ENCODE results near the gene ABCC8. TPM values are rescaled to one million over a fixed set of nuclear protein-coding genes. Genes with fewer than 3 reads are reported as not detected.

Gene ABCC8
- total RNA-seq, 1 experiment from 2014 or later, result 2.4 TPM

DNA sequence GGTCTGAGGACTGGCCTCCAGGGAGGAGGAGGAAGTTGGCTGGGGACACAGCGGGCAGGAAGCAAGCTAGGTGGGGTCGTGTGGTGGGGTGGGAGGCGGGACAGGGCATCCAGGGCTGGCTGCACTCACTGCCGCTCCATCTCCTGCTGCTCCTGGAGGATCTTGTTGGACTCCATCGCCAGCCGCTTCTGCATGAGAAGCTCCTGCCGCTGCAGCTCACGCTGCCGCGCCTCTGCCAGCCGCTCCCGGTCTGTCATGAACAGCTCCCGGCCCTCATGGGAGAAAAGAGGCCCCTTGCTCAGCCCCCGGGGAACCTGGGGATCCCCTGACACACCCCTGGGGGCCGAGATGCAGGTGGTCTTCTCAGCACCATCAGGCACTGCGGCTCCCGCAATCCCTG, 46.0 kb upstream of the ABCC8 start:
- no peak overlapping the region for H2BK20ac ChIP-seq (ENCODE audit: low read depth, low read length, poor library complexity, severe bottlenecking)
- H3K4ac ChIP-seq (ENCODE audit: low read depth, low read length), result no peak overlapping the region

More for the DNA sequence above, 46.0 kb upstream of the ABCC8 start:
- Histone ChIP-seq H3K23ac (ENCODE audit: insufficient read length, low read depth, low read length) (no peak overlapping the region), H4K91ac (ENCODE audit: insufficient read length, low read depth, low read length) (no peak overlapping the region), H3K14ac (ENCODE audit: insufficient read depth, low read length) (peak overlapping the region; percentile 33; the same call in 1 of the 2 replicates), H4K5ac (ENCODE audit: insufficient read length, low read depth, low read length) (no peak overlapping the region), H3K56ac (ENCODE audit: insufficient read length, low read depth, low read length) (no peak overlapping the region), H3K27ac (ENCODE audit: insufficient read length, low read depth, low read length) (no peak overlapping the region), H3K79me1 (ENCODE audit: insufficient read depth, low read depth, low read length, poor library complexity, severe bottlenecking) (no peaks in the 10 kb centered on the region), H4K20me1 (ENCODE audit: control insufficient read depth, insufficient read depth, insufficient read length) (no peaks in the 10 kb centered on the region), H3K9ac (ENCODE audit: extremely low read depth, insufficient read length, low read length) (no peak overlapping the region), H2BK12ac (ENCODE audit: insufficient read length, low read depth, low read length) (no peak overlapping the region), H2BK5ac (ENCODE audit: insufficient read length, low read length) (no peak overlapping the region), H2BK120ac (ENCODE audit: low read depth, low read length, poor library complexity, severe bottlenecking) (no peak overlapping the region), H3K27me3 (ENCODE audit: insufficient read depth, low read length) (no peaks in the 10 kb centered on the region), H3K9me3 (ENCODE audit: control insufficient read depth, low read depth, low read length) (no peaks in the 10 kb centered on the region), H4K8ac (replicated peaks; ENCODE audit: insufficient read length, low read depth, low read length) (no peak overlapping the region), H3K79me2 (ENCODE audit: insufficient read depth, low read length) (no peaks in the 10 kb centered on the region), H3T11ph (ENCODE audit: low read length) (no peak overlapping the region), H2BK15ac (ENCODE audit: low read depth, low read length) (no peak overlapping the region), H3K4me1 (ENCODE audit: insufficient read depth, low read length) (peaks cover 4% of the 10 kb centered on the region; the same call in 1 of the 2 replicates), H3K23me2 (ENCODE audit: insufficient read length, low read depth, low read length, poor library complexity, severe bottlenecking) (no peaks in the 10 kb centered on the region), H3K18ac (ENCODE audit: insufficient read length, low read depth, low read length) (no peak overlapping the region), H3K4me2 (ENCODE audit: insufficient read depth, insufficient read length, low read length) (no peak overlapping the region), H2AK5ac (ENCODE audit: insufficient read length, low read length) (no peak overlapping the region), H2AFZ (ENCODE audit: low read length) (no peak overlapping the region)
- TF ChIP-seq, protein P1, sequence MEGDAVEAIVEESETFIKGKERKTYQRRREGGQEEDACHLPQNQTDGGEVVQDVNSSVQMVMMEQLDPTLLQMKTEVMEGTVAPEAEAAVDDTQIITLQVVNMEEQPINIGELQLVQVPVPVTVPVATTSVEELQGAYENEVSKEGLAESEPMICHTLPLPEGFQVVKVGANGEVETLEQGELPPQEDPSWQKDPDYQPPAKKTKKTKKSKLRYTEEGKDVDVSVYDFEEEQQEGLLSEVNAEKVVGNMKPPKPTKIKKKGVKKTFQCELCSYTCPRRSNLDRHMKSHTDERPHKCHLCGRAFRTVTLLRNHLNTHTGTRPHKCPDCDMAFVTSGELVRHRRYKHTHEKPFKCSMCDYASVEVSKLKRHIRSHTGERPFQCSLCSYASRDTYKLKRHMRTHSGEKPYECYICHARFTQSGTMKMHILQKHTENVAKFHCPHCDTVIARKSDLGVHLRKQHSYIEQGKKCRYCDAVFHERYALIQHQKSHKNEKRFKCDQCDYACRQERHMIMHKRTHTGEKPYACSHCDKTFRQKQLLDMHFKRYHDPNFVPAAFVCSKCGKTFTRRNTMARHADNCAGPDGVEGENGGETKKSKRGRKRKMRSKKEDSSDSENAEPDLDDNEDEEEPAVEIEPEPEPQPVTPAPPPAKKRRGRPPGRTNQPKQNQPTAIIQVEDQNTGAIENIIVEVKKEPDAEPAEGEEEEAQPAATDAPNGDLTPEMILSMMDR (conservative IDR thresholded peaks at IDR 0.05), result no peak
- H3K4me1 Mint-ChIP-seq, result peaks cover 15 to 16% of the 10 kb centered on the region in 2 experiments
- H3K27me3 Mint-ChIP-seq (ENCODE audit: low read depth), result no peaks in the 10 kb centered on the region
- H3K27ac Mint-ChIP-seq, result peak overlapping the region in 1 of 3 experiments; percentile 74; a peak in 2 of 7 replicates
- H3K9me3 Mint-ChIP-seq, result no peaks in the 10 kb centered on the region
- no peak overlapping the region for H3K4me3 Mint-ChIP-seq
- peaks cover 2 to 5% (median 4%) of the 10 kb centered on the region in 3 experiments; a peak in 6 of 7 replicates for H3K36me3 Mint-ChIP-seq (ENCODE audit: insufficient read depth in 1 of 3, low read depth in 3 of 3)
- DNase-seq, result no peak
- WGBS (ENCODE audit: extremely low coverage, insufficient read length, low lambda C conversion rate), result no CpG with 5 or more reads among the region's 17 CpGs

All from H9 (cell line).